Activated CD4-positive, alpha-beta T cell treated with anti-CD3 and anti-CD28 coated beads, Interleukin-2, amount 50 U/mL, for 4 hours (primary cell): ENCODE data around the gene GSTA3.
"Not testable (repeated sequence)": the region's sequence is repeated elsewhere in the genome, so short reads cannot be mapped to it uniquely, and the experiment has no call there.

Experiments used
- DNase-seq, 2 experiments: peaks; one replicate each; pipeline ENCODE4 v3.0.0-alpha.2; 2020

GSTA3 gene

GRCh38 chr6:52909131-52909530 lies 367 bp downstream of the GSTA3 start:
- DNase-seq: no peak

- no peak for DNase-seq
Observed at GRCh38 chr6:52908526-52908925, 972 bp downstream of the GSTA3 start.

GRCh38 chr6:52904562-52905279 lies 4.8 kb downstream of the GSTA3 start:
- no peak for DNase-seq

- no peak for DNase-seq
Observed at GRCh38 chr6:52900536-52900935, 9.0 kb downstream of the GSTA3 start.

GRCh38 chr6:52895790-52896189 lies 13.7 kb downstream of the GSTA3 start:
- not testable (repeated sequence) for DNase-seq

GRCh38 chr6:52894285-52894684 lies 15.2 kb downstream of the GSTA3 start:
- DNase-seq: no peak

- DNase-seq: no peak
Observed at GRCh38 chr6:52893803-52894202, 15.7 kb downstream of the GSTA3 start.

GRCh38 chr6:52893221-52893620 lies 16.3 kb downstream of the GSTA3 start:
- no peak for DNase-seq

- no peak for DNase-seq
Observed at GRCh38 chr6:52890018-52890417, 19.5 kb downstream of the GSTA3 start.

- DNase-seq: no peak
Observed at GRCh38 chr6:52887910-52888524, 21.5 kb downstream of the GSTA3 start.

GRCh38 chr6:52881996-52882841 lies 27.3 kb downstream of the GSTA3 start:
- DNase-seq: peak; percentile 55 to 59

GRCh38 chr6:52881662-52881995 lies 27.9 kb downstream of the GSTA3 start:
- no peak for DNase-seq

GRCh38 chr6:52877786-52878185 lies 31.7 kb downstream of the GSTA3 start:
- no peak for DNase-seq

- DNase-seq: no peak
Observed at GRCh38 chr6:52877168-52877567, 32.3 kb downstream of the GSTA3 start.

- no peak for DNase-seq
Observed at GRCh38 chr6:52876056-52876787, 33.3 kb downstream of the GSTA3 start.

GRCh38 chr6:52872031-52872430 lies 37.5 kb downstream of the GSTA3 start:
- DNase-seq: no peak

- DNase-seq: no peak
Observed at GRCh38 chr6:52871621-52872020, 37.9 kb downstream of the GSTA3 start.

GRCh38 chr6:52870335-52871091 lies 39.0 kb downstream of the GSTA3 start:
- DNase-seq: not testable (repeated sequence)

- DNase-seq: not testable (repeated sequence)
Observed at GRCh38 chr6:52868899-52869298, 40.6 kb downstream of the GSTA3 start.

- no peak for DNase-seq
Observed at GRCh38 chr6:52868240-52868639, 41.3 kb downstream of the GSTA3 start.

- not testable (repeated sequence) for DNase-seq
Observed at GRCh38 chr6:52861151-52861550, 48.3 kb downstream of the GSTA3 start.

GRCh38 chr6:52858416-52858815 lies 51.1 kb downstream of the GSTA3 start:
- DNase-seq: no peak
